Endothelial cell (in vitro differentiated cells): Measurements from ENCODE around the gene C5orf63. TPM values are rescaled to one million over a fixed set of nuclear protein-coding genes. Genes with fewer than 3 reads are reported as not detected.
"Not testable (repeated sequence)": the region's sequence is repeated elsewhere in the genome, so short reads cannot be mapped to it uniquely, and the experiment has no call there.

ENCODE experiments used
- DNase-seq: peaks from one replicate; pipeline ENCODE4 v3.0.0; 2021; ENCODE audit warnings: low spot score
- H3K27ac Mint-ChIP-seq: one replicate; pipeline ENCODE4 v1.8.0; 2021; ENCODE audit warnings: mixed read lengths, inconsistent platforms; ENCODE audit not compliant: unreplicated experiment
- H3K27me3 Mint-ChIP-seq: one replicate; pipeline ENCODE4 v1.8.0; 2021; ENCODE audit warnings: mild to moderate bottlenecking, moderate library complexity, mixed read lengths, inconsistent platforms; ENCODE audit not compliant: unreplicated experiment
- H3K36me3 Mint-ChIP-seq: one replicate; pipeline ENCODE4 v1.8.0; 2021; ENCODE audit warnings: mild to moderate bottlenecking, low read depth, mixed read lengths, inconsistent platforms; ENCODE audit not compliant: unreplicated experiment
- H3K4me1 Mint-ChIP-seq: one replicate; pipeline ENCODE4 v1.8.0; 2021; ENCODE audit warnings: mild to moderate bottlenecking, mixed read lengths, inconsistent platforms; ENCODE audit not compliant: unreplicated experiment
- H3K4me3 Mint-ChIP-seq: one replicate; pipeline ENCODE4 v1.8.0; 2021; ENCODE audit warnings: mild to moderate bottlenecking, mixed read lengths, inconsistent platforms; ENCODE audit not compliant: unreplicated experiment
- H3K9me3 Mint-ChIP-seq: one replicate; pipeline ENCODE4 v1.8.0; 2021; ENCODE audit warnings: mixed read lengths, inconsistent platforms; ENCODE audit not compliant: unreplicated experiment
- total RNA-seq: library from RNA; stranded (reverse); fragmentation: NEBNext Ultra II Directional; extraction: Animal tissue kit (Norgen Biotek cat#: 25700); gene quantifications from one replicate; pipeline ENCODE4 v1.2.1, GENCODE V29; 2021; ENCODE audit not compliant: unreplicated experiment
- TF ChIP-seq, protein P1 (sequence below): fragments of 200-600 bp; sonication (generic); IDR thresholded peaks from one replicate; pipeline ENCODE4 v1.5.0; 2021; ENCODE audit warnings: antibody characterized with exemption; ENCODE audit not compliant: unreplicated experiment

The C5orf63 gene
- total RNA-seq, 1 donor from 2014 or later = 2.0 TPM

GRCh38 chr5:127008300-127008975 lies 64.9 kb downstream of the C5orf63 start:
- H3K36me3 Mint-ChIP-seq = no peaks in the 10 kb centered on the region
- TF ChIP-seq, protein P1, sequence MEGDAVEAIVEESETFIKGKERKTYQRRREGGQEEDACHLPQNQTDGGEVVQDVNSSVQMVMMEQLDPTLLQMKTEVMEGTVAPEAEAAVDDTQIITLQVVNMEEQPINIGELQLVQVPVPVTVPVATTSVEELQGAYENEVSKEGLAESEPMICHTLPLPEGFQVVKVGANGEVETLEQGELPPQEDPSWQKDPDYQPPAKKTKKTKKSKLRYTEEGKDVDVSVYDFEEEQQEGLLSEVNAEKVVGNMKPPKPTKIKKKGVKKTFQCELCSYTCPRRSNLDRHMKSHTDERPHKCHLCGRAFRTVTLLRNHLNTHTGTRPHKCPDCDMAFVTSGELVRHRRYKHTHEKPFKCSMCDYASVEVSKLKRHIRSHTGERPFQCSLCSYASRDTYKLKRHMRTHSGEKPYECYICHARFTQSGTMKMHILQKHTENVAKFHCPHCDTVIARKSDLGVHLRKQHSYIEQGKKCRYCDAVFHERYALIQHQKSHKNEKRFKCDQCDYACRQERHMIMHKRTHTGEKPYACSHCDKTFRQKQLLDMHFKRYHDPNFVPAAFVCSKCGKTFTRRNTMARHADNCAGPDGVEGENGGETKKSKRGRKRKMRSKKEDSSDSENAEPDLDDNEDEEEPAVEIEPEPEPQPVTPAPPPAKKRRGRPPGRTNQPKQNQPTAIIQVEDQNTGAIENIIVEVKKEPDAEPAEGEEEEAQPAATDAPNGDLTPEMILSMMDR = no peak
- H3K27ac Mint-ChIP-seq = no peak overlapping the region

DNA sequence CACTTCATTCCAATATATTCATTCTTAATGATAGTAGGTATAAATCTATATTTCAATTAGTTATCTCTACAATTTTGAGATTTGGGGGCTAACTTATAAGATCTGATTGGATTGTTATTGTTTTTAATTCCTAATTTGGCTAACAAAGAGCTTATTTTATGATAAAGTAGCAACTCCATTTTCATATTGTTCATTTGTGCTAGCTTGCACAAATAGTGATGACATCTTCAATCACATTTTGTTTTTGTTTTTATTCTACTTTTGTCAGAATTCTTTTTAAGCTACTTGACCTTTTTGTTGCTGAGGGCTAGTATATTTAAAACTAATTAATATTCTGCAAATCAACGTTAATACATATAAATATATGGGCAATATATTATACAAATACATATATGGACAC lies 65.8 kb downstream of the C5orf63 start:
- H3K9me3 Mint-ChIP-seq = no peaks in the 10 kb centered on the region

More at GRCh38 chr5:127008300-127008975, 64.9 kb downstream of the C5orf63 start:
- Mint-ChIP-seq H3K4me1 (peaks cover 15% of the 10 kb centered on the region), H3K27me3 (no peaks in the 10 kb centered on the region), H3K9me3 (no peaks in the 10 kb centered on the region), H3K4me3 (no peak overlapping the region)
- no peak for DNase-seq

GRCh38 chr5:127006744-127007143 lies 66.6 kb downstream of the C5orf63 start:
- no peaks in the 10 kb centered on the region for H3K36me3 Mint-ChIP-seq
- no peak overlapping the region for H3K4me3 Mint-ChIP-seq
- H3K4me1 Mint-ChIP-seq = peaks cover 8% of the 10 kb centered on the region
- no peaks in the 10 kb centered on the region for H3K27me3 Mint-ChIP-seq
- no peaks in the 10 kb centered on the region for H3K9me3 Mint-ChIP-seq
- TF ChIP-seq, protein P1 = no peak
- H3K27ac Mint-ChIP-seq = no peak overlapping the region
- DNase-seq = no peak

More for the DNA sequence above, 65.8 kb downstream of the C5orf63 start:
- Mint-ChIP-seq H3K4me3 (no peak overlapping the region), H3K27me3 (no peaks in the 10 kb centered on the region), H3K4me1 (peaks cover 12% of the 10 kb centered on the region), H3K36me3 (no peaks in the 10 kb centered on the region), H3K27ac (no peak overlapping the region)
- no peak for DNase-seq
- TF ChIP-seq, protein P1 = no peak

DNA sequence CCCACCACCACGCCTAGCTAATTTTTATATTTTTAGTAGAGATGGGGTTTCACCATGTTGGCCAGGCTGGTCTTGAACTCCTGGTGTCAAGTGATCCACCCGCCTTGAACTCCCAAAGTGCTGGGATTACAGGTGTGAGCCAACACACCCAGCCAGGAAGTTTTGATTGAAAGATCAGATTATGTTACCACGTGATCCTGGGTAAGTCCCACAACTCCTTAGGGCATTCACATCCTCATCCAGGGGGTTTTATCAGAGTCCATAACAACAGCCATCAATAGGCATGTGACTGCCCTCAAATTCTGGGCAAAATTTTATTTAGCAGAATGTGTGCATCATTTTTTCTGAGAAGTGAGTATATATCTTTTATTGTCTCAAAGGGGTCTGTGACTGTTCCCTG lies 68.0 kb downstream of the C5orf63 start:
- H3K27me3 Mint-ChIP-seq, DNase-seq, H3K4me1 Mint-ChIP-seq, H3K9me3 Mint-ChIP-seq, H3K36me3 Mint-ChIP-seq, H3K27ac Mint-ChIP-seq, H3K4me3 Mint-ChIP-seq: not testable (repeated sequence)

DNA sequence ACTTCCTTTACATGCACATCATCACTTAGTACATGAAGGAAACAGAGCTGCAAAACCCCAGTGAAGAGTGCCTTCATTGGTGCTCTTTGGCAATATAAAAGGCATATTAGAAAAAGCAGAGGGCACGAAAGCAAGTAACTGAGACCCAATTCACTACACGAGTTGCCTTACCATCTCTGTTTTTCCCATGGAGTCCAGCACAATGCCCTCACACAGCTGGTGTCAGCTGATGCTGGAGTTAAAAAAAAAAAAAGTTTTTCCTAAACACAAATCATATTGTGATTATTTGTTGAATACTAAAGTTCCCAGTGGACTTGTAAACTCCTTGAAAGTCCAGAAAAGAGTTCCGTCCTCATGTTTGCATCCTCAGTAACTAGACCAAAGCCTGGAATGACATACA lies 68.6 kb downstream of the C5orf63 start:
- Mint-ChIP-seq H3K4me3 (no peak overlapping the region), H3K27ac (no peak overlapping the region), H3K9me3 (no peaks in the 10 kb centered on the region), H3K36me3 (no peaks in the 10 kb centered on the region), H3K4me1 (peaks cover 4% of the 10 kb centered on the region), H3K27me3 (no peaks in the 10 kb centered on the region)
- TF ChIP-seq, protein P1 = no peak
- DNase-seq = no peak
